COLO668 (cell line): ENCODE results near the gene IGSF3.

Source experiments
- DNase-seq: peaks from one replicate; lab custom pipeline; 2025; ENCODE audit not compliant: unreplicated experiment; lab: John Stamatoyannopoulos, UW

The IGSF3 gene

GRCh38 chr1:116561563-116561962 lies 106.0 kb downstream of the IGSF3 start:
- no peak for DNase-seq

- DNase-seq, result no peak
Observed at GRCh38 chr1:116560704-116561490, 106.6 kb downstream of the IGSF3 start.

GRCh38 chr1:116559304-116559761 lies 108.2 kb downstream of the IGSF3 start:
- no peak for DNase-seq

- DNase-seq, result no peak
Observed at GRCh38 chr1:116558571-116558970, 109.0 kb downstream of the IGSF3 start.

GRCh38 chr1:116558140-116558549 lies 109.4 kb downstream of the IGSF3 start:
- no peak for DNase-seq

GRCh38 chr1:116557323-116557878 lies 110.1 kb downstream of the IGSF3 start:
- no peak for DNase-seq

GRCh38 chr1:116556289-116557006 lies 111.1 kb downstream of the IGSF3 start:
- no peak for DNase-seq

- no peak for DNase-seq
Observed at GRCh38 chr1:116554924-116555323, 112.6 kb downstream of the IGSF3 start.

- DNase-seq, result no peak
Observed at GRCh38 chr1:116553386-116554115, 114.0 kb downstream of the IGSF3 start.

GRCh38 chr1:116546354-116546977 lies 121.1 kb downstream of the IGSF3 start:
- no peak for DNase-seq

GRCh38 chr1:116545359-116545705 lies 122.2 kb downstream of the IGSF3 start:
- no peak for DNase-seq

GRCh38 chr1:116544588-116545358 lies 122.8 kb downstream of the IGSF3 start:
- no peak for DNase-seq

- DNase-seq, result no peak
Observed at GRCh38 chr1:116540088-116540487, 127.4 kb downstream of the IGSF3 start.

GRCh38 chr1:116538544-116538943 lies 129.0 kb downstream of the IGSF3 start:
- DNase-seq, result peak; percentile 38

- no peak for DNase-seq
Observed at GRCh38 chr1:116537898-116538297, 129.6 kb downstream of the IGSF3 start.

GRCh38 chr1:116537040-116537831 lies 130.3 kb downstream of the IGSF3 start:
- DNase-seq, result no peak

GRCh38 chr1:116534014-116534739 lies 133.4 kb downstream of the IGSF3 start:
- DNase-seq, result no peak

GRCh38 chr1:116533429-116533820 lies 134.1 kb downstream of the IGSF3 start:
- DNase-seq, result no peak
